GM23338 (cell line): ENCODE measurements around the gene RHOBTB3.

Experiments
- CREB1 ChIP-seq: fragments of 250-450 bp; sonication (Bioruptor Pico); IDR thresholded peaks from 2 replicates; pipeline ENCODE4 v1.5.0; 2020; ENCODE audit warnings: low read depth, mild to moderate bottlenecking, moderate library complexity
- CTCF ChIP-seq, 2 experiments: fragments of 200-600 bp in 1 of 2; sonication (generic) in 1 of 2; conservative IDR thresholded peaks; 2 replicates each; pipeline versions ENCODE4 v1.5.1 to v1.6.1; 2016 to 2017; ENCODE audit warnings: antibody characterized with exemption in 2 of 2, low read depth in 2 of 2, mild to moderate bottlenecking in 2 of 2, moderate library complexity in 1 of 2
- EZH2 ChIP-seq: fragments of 200-600 bp; sonication (generic); IDR thresholded peaks from one replicate; pipeline ENCODE4 v1.8.0; 2017; ENCODE audit warnings: antibody characterized with exemption, mild to moderate bottlenecking, low read depth; ENCODE audit not compliant: unreplicated experiment
- EZH2phosphoT487 ChIP-seq: fragments of 200-600 bp; sonication (generic); IDR thresholded peaks from one replicate; pipeline ENCODE4 v1.8.1; 2018; ENCODE audit warnings: antibody characterized with exemption; ENCODE audit not compliant: unreplicated experiment
- POLR2AphosphoS5 ChIP-seq: IDR thresholded peaks from 2 replicates; pipeline ENCODE4 v1.6.1; 2016; ENCODE audit warnings: antibody characterized with exemption, low read depth

GRCh38 chr5:95778713-95779436 lies 47.7 kb downstream of the RHOBTB3 start:
- TF ChIP-seq POLR2AphosphoS5: no peak
- TF ChIP-seq CTCF (conservative IDR thresholded peaks at IDR 0.05; ENCODE audit: low read depth in 2 of 2): no peak
- no peak for TF ChIP-seq CREB1
- TF ChIP-seq EZH2: no peak
- no peak for TF ChIP-seq EZH2phosphoT487
